Pericardium fibroblast (primary cell): ENCODE data around the gene RICTOR. TPM values are rescaled to one million over a fixed set of nuclear protein-coding genes. Genes with fewer than 3 reads are reported as not detected.

Experiments used
- total RNA-seq: library from RNA; depleted of rRNA; stranded (reverse); fragments of >200 nt; gene quantifications from 2 replicates; pipeline ENCODE4 v1.2.3, GENCODE V29; 2015

The RICTOR gene, protein sequence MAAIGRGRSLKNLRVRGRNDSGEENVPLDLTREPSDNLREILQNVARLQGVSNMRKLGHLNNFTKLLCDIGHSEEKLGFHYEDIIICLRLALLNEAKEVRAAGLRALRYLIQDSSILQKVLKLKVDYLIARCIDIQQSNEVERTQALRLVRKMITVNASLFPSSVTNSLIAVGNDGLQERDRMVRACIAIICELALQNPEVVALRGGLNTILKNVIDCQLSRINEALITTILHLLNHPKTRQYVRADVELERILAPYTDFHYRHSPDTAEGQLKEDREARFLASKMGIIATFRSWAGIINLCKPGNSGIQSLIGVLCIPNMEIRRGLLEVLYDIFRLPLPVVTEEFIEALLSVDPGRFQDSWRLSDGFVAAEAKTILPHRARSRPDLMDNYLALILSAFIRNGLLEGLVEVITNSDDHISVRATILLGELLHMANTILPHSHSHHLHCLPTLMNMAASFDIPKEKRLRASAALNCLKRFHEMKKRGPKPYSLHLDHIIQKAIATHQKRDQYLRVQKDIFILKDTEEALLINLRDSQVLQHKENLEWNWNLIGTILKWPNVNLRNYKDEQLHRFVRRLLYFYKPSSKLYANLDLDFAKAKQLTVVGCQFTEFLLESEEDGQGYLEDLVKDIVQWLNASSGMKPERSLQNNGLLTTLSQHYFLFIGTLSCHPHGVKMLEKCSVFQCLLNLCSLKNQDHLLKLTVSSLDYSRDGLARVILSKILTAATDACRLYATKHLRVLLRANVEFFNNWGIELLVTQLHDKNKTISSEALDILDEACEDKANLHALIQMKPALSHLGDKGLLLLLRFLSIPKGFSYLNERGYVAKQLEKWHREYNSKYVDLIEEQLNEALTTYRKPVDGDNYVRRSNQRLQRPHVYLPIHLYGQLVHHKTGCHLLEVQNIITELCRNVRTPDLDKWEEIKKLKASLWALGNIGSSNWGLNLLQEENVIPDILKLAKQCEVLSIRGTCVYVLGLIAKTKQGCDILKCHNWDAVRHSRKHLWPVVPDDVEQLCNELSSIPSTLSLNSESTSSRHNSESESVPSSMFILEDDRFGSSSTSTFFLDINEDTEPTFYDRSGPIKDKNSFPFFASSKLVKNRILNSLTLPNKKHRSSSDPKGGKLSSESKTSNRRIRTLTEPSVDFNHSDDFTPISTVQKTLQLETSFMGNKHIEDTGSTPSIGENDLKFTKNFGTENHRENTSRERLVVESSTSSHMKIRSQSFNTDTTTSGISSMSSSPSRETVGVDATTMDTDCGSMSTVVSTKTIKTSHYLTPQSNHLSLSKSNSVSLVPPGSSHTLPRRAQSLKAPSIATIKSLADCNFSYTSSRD (N-terminal part only)
- 7.5 and 18.1 TPM in 2 replicates for total RNA-seq

DNA sequence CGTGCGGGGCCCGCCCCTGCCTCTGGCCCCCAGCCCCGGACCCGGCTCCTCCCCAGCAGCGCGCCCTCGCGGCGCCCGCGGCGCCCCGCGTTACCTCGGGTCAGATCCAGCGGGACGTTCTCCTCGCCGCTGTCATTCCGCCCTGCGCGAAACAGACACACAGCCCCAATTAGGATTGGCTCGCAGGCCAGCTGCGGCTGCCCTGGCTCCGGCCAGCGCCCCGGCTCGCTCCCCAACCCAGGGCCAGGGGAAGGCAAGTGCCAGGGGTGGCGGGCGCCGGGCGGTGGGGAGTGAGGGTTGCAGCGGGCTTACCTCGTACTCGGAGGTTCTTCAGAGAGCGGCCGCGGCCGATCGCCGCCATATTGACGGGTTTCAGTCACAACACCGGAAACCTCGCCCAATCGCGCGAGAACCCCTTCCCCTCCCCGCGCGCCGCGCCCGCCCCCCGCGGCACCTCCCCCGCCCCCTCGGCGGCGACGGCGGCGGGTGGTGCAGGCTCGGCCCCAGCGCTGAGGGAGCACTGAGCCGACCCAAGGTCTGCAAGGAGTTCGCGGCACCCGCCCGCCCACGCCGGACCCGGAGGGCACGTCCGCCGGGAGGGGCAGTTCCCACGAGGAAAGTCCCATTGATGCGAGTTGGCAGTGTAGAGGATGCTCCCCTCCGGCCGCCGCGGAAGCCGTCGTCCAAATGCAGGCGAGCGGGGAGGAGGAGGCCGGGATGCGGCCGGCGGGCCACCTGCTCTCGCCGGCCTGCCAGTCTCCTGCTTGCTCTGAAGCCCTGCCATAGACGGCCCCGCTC, at the start of gene RICTOR:
Gene RICTOR, minus strand, starts transcription at position 383 of the 798 bp plus-strand sequence. Its CDS starts 22 bp downstream, at position 361.

Other genes starting within 250 kb of the RICTOR start
- gene OSMR, start 228.4 kb downstream of the RICTOR start, total RNA-seq: 53.1 and 74.9 TPM in 2 replicates
- gene FYB1, start 145.2 kb upstream of the RICTOR start, total RNA-seq: 0.09 TPM in 1 of 2 replicates, not detected in the other